BE2C (cell line): ENCODE data around the gene KIRREL3.

ENCODE experiments used
- DNase-seq: peaks from one replicate; pipeline ENCODE4 v3.0.0-alpha.2; 2020
- H3K27me3 ChIP-seq: fragments of 250-450 bp; sonication (Bioruptor Pico); 2 replicates; pipeline ENCODE4 v1.5.1; 2020; ENCODE audit warnings: mild to moderate bottlenecking
- H3K36me3 ChIP-seq: fragments of 250-450 bp; sonication (Bioruptor Pico); 2 replicates; pipeline ENCODE4 v1.5.1; 2020; ENCODE audit warnings: mild to moderate bottlenecking
- H3K4me1 ChIP-seq: fragments of 250-450 bp; sonication (Bioruptor Pico); 2 replicates; pipeline ENCODE4 v1.5.1; 2020
- H3K4me3 ChIP-seq: 2 replicates; pipeline ENCODE4 v1.5.1; 2011; ENCODE audit warnings: low read depth, low read length
- H3K9me3 ChIP-seq: fragments of 250-450 bp; sonication (Bioruptor Pico); 2 replicates; pipeline ENCODE4 v1.5.1; 2020
- CTCF ChIP-seq: IDR thresholded peaks from 2 replicates; pipeline ENCODE4 v1.5.1; 2012; ENCODE audit warnings: mild to moderate bottlenecking, low read depth, low read length

KIRREL3 gene

GRCh38 chr11:126697936-126698335 is 302.6 kb downstream of the KIRREL3 start:
- TF ChIP-seq CTCF, result no peak
- no peak for DNase-seq
- no peaks in the 10 kb centered on the region for H3K36me3 ChIP-seq
- H3K4me3 ChIP-seq, result no peak overlapping the region
- H3K27me3 ChIP-seq, result no peaks in the 10 kb centered on the region; the same call in 1 of the 2 replicates
- H3K9me3 ChIP-seq, result no peaks in the 10 kb centered on the region
- H3K4me1 ChIP-seq, result no peaks in the 10 kb centered on the region

- no peak for DNase-seq
- no peak for TF ChIP-seq CTCF
- H3K36me3 ChIP-seq, result no peaks in the 10 kb centered on the region
- H3K4me1 ChIP-seq, result no peaks in the 10 kb centered on the region
- H3K27me3 ChIP-seq, result no peaks in the 10 kb centered on the region; the same call in 1 of the 2 replicates
- no peak overlapping the region for H3K4me3 ChIP-seq
- H3K9me3 ChIP-seq, result no peaks in the 10 kb centered on the region
Observed at GRCh38 chr11:126696982-126697381, 303.6 kb downstream of the KIRREL3 start.

GRCh38 chr11:126695293-126695692 is 305.3 kb downstream of the KIRREL3 start:
- no peaks in the 10 kb centered on the region for H3K4me1 ChIP-seq
- no peak for DNase-seq
- TF ChIP-seq CTCF, result no peak

GRCh38 chr11:126694065-126694625 is 306.4 kb downstream of the KIRREL3 start:
- H3K36me3 ChIP-seq, result no peaks in the 10 kb centered on the region
- H3K9me3 ChIP-seq, result no peaks in the 10 kb centered on the region
- no peak overlapping the region for H3K4me3 ChIP-seq
- no peaks in the 10 kb centered on the region for H3K4me1 ChIP-seq
- H3K27me3 ChIP-seq, result no peaks in the 10 kb centered on the region; the same call in 1 of the 2 replicates
- DNase-seq, result no peak
- no peak for TF ChIP-seq CTCF

More at GRCh38 chr11:126695293-126695692, 305.3 kb downstream of the KIRREL3 start:
- Histone ChIP-seq H3K36me3 (no peaks in the 10 kb centered on the region), H3K27me3 (no peaks in the 10 kb centered on the region; the same call in 1 of the 2 replicates), H3K9me3 (no peaks in the 10 kb centered on the region), H3K4me3 (no peak overlapping the region)

- TF ChIP-seq CTCF, result no peak
- H3K4me1 ChIP-seq, result no peaks in the 10 kb centered on the region
- no peak overlapping the region for H3K4me3 ChIP-seq
- H3K27me3 ChIP-seq, result peaks cover 23% of the 10 kb centered on the region
- no peaks in the 10 kb centered on the region for H3K36me3 ChIP-seq
- no peaks in the 10 kb centered on the region for H3K9me3 ChIP-seq
- DNase-seq, result no peak
Observed at GRCh38 chr11:126687477-126687876, 313.1 kb downstream of the KIRREL3 start.

- Histone ChIP-seq H3K9me3 (no peaks in the 10 kb centered on the region), H3K27me3 (peaks cover 26% of the 10 kb centered on the region), H3K4me1 (no peaks in the 10 kb centered on the region), H3K4me3 (no peak overlapping the region), H3K36me3 (no peaks in the 10 kb centered on the region)
- no peak for DNase-seq
- TF ChIP-seq CTCF, result no peak
Observed at GRCh38 chr11:126686938-126687337, 313.6 kb downstream of the KIRREL3 start.
